Breast epithelium (tissue), 4 donors: ENCODE results near the gene PPP2R2D. TPM values are rescaled to one million over a fixed set of nuclear protein-coding genes. Genes with fewer than 3 reads are reported as not detected.
A peak's percentile ranks its signal among the peaks of the same experiment; 100 is the strongest.

Experiments used
- DNase-seq, 2 donors: peaks; one replicate each; pipeline ENCODE4 v3.0.0-alpha.2; 2019; ENCODE audit warnings: low spot score in 2 of 2
- H3K27ac ChIP-seq, 2 donors: fragments of 200-600 bp; sonication (generic) in 1 of 2; one replicate each; pipeline ENCODE4 v1.5.1; 2016 to 2019; ENCODE audit warnings: mild to moderate bottlenecking in 1 of 2
- H3K27me3 ChIP-seq, 2 donors: fragments of 200-600 bp; sonication (generic) in 1 of 2; one replicate each; pipeline versions ENCODE4 v1.5.1 to v1.6.0; 2017 to 2019; ENCODE audit warnings: control low read depth in 1 of 2, mild to moderate bottlenecking in 1 of 2
- H3K36me3 ChIP-seq: fragments of 200-600 bp; one replicate; pipeline ENCODE4 v1.5.1; 2019
- H3K4me1 ChIP-seq, 2 donors: fragments of 200-600 bp; sonication (generic); one replicate each; pipeline ENCODE4 v1.5.1; 2016 to 2019; ENCODE audit warnings: control low read depth in 1 of 2
- H3K4me3 ChIP-seq, 3 donors: fragments of 200-600 bp; sonication (generic); 1 replicate in 2 of 3; 2 replicates in 1 of 3; pipeline ENCODE4 v1.5.1; 2016 to 2019; ENCODE audit warnings: mild to moderate bottlenecking in 3 of 3, moderate library complexity in 2 of 3
- H3K9me3 ChIP-seq, 2 donors: fragments of 200-600 bp; sonication (generic) in 1 of 2; one replicate each; pipeline ENCODE4 v1.5.1; 2016 to 2019; ENCODE audit warnings: control low read depth in 1 of 2
- CTCF ChIP-seq, 3 donors: fragments of 450-650 bp; IDR thresholded peaks; one replicate each; pipeline ENCODE4 v1.5.1; 2016 to 2017; ENCODE audit warnings: antibody characterized with exemption in 3 of 3, mild to moderate bottlenecking in 3 of 3, moderate library complexity in 3 of 3
- POLR2A ChIP-seq: fragments of 450-650 bp; IDR thresholded peaks from one replicate; pipeline ENCODE4 v1.6.1; 2016; ENCODE audit warnings: antibody characterized with exemption, mild to moderate bottlenecking, moderate library complexity
- POLR2AphosphoS5 ChIP-seq, 3 donors: sonication (generic); formaldehyde crosslinking; IDR thresholded peaks; one replicate each; pipeline ENCODE4 v1.6.1; 2017; ENCODE audit warnings: antibody characterized with exemption in 3 of 3
- intact Hi-C: fragments of 100-400 bp; cut with DNase I; formaldehyde crosslinking; loops from one replicate; pipeline ENCODE4 v1.15.1; 2023; ENCODE audit warnings: low total_unique reads
- total RNA-seq, 3 donors: library from RNA; depleted of rRNA; stranded (reverse); fragments of >200 nt; gene quantifications; one replicate each; pipeline ENCODE4 v1.1.0, GENCODE V29; 2016

Gene PPP2R2D
- total RNA-seq, 3 donors from 2014 or later, result 33.0 to 51.8 (median 44.1) TPM

- intact Hi-C loops, result no loop called here
- peak overlapping the region; percentile 64 to 97 (median 94) for H3K4me3 ChIP-seq
Measured at GRCh38 chr10:131979336-131979735, 78.5 kb downstream of the PPP2R2D start.

GRCh38 chr10:131979821-131980270, 79.0 kb downstream of the PPP2R2D start:
- DNase-seq, result peak in 1 of 2 donors; percentile 56
- H3K9me3 ChIP-seq, result no peaks in the 10 kb centered on the region
- peak overlapping the region; percentile 64 to 97 (median 94) for H3K4me3 ChIP-seq
- H3K4me1 ChIP-seq, result peaks cover 0 to 5% of the 10 kb centered on the region in 2 donors
- H3K27me3 ChIP-seq, result no peaks in the 10 kb centered on the region
- H3K27ac ChIP-seq, result peak overlapping the region; percentile 13 to 22
- no peaks in the 10 kb centered on the region for H3K36me3 ChIP-seq
- intact Hi-C loops, result no loop called here
- TF ChIP-seq POLR2AphosphoS5 (IDR thresholded peaks at IDR 0.05) (no peak), POLR2A (no peak), CTCF (IDR thresholded peaks at IDR 0.05) (no peak)

More at GRCh38 chr10:131979336-131979735, 78.5 kb downstream of the PPP2R2D start:
- Histone ChIP-seq H3K36me3 (no peaks in the 10 kb centered on the region), H3K27ac (peak overlapping the region; percentile 13 to 22), H3K9me3 (no peaks in the 10 kb centered on the region), H3K4me1 (peaks cover 0 to 5% of the 10 kb centered on the region in 2 donors), H3K27me3 (no peaks in the 10 kb centered on the region)
- DNase-seq, result peak in 1 of 2 donors; percentile 28
- TF ChIP-seq POLR2A (no peak), CTCF (IDR thresholded peaks at IDR 0.05) (no peak), POLR2AphosphoS5 (IDR thresholded peaks at IDR 0.05) (no peak)

GRCh38 chr10:131980321-131980720, 79.5 kb downstream of the PPP2R2D start:
- intact Hi-C loops, result no loop called here
- H3K27me3 ChIP-seq, result no peaks in the 10 kb centered on the region
- H3K4me1 ChIP-seq, result peaks cover 0 to 5% of the 10 kb centered on the region in 2 donors

GRCh38 chr10:131980761-131981428, 80.1 kb downstream of the PPP2R2D start:
- H3K27ac ChIP-seq, result peak overlapping the region; percentile 52 to 84
- H3K36me3 ChIP-seq, result no peaks in the 10 kb centered on the region
- H3K9me3 ChIP-seq, result no peaks in the 10 kb centered on the region
- no peaks in the 10 kb centered on the region for H3K27me3 ChIP-seq
- peak in 1 of 2 donors; percentile 51 for DNase-seq
- peak overlapping the region; percentile 64 to 97 (median 94) for H3K4me3 ChIP-seq
- intact Hi-C loops, result no loop called here
- TF ChIP-seq CTCF (IDR thresholded peaks at IDR 0.05) (no peak), POLR2AphosphoS5 (IDR thresholded peaks at IDR 0.05) (no peak), POLR2A (no peak)
- peaks cover 0 to 5% of the 10 kb centered on the region in 2 donors for H3K4me1 ChIP-seq

More at GRCh38 chr10:131980321-131980720, 79.5 kb downstream of the PPP2R2D start:
- Histone ChIP-seq H3K27ac (peak overlapping the region; percentile 13 to 22), H3K36me3 (no peaks in the 10 kb centered on the region), H3K9me3 (no peaks in the 10 kb centered on the region), H3K4me3 (peak overlapping the region; percentile 64 to 97 (median 94))
- peak in 1 of 2 donors; percentile 2 for DNase-seq
- TF ChIP-seq POLR2A (no peak), POLR2AphosphoS5 (IDR thresholded peaks at IDR 0.05) (no peak), CTCF (IDR thresholded peaks at IDR 0.05) (no peak)
